ENCODE measurements around the gene KIZ.

DNA sequence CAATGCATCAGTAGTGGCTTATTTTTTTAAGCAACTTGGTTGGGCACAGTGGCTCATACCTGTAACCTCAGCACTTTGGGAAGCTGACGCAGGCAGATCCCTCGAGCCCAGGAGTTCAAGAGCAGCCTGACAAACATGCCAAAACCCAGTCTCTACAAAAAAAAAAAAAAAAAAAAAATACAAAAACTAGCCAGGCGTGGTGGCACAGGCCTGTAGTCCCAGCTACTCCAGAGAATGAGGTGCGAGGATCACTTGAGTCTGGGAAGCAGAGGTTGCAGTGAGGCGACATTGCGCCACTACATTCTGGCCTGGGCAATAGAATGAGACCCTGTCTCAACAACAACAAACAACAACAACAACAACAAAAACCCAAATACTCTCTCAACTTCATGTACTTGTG, 132.5 kb downstream of the KIZ start:
- TF ChIP-seq EZH2 (IDR thresholded peaks at IDR 0.05) = no peak
- no peak for TF ChIP-seq FOXP2 (optimal IDR thresholded peaks at IDR 0.05; ENCODE audit: control extremely low read depth, extremely low read length, insufficient read depth)

All from SK-N-MC (cell line).